Liver (tissue), 3 donors: ENCODE results near the gene CTNNAL1.

ENCODE experiments used
- FOXA1 ChIP-seq: IDR thresholded peaks from 2 replicates; pipeline ENCODE4 v1.6.1; 2016; ENCODE audit warnings: antibody characterized with exemption
- GABPA ChIP-seq, 2 donors: IDR thresholded peaks in 1 of 2; conservative IDR thresholded peaks in 1 of 2; 2 replicates each; pipeline ENCODE4 v1.6.1; 2016; ENCODE audit warnings: antibody characterized with exemption in 2 of 2, mild to moderate bottlenecking in 1 of 2, moderate library complexity in 1 of 2
- RAD21 ChIP-seq, 2 donors: IDR thresholded peaks; 2 replicates each; pipeline ENCODE4 v1.6.1; 2016; ENCODE audit warnings: antibody characterized with exemption in 2 of 2, mild to moderate bottlenecking in 2 of 2
- RXRA ChIP-seq, 2 donors: IDR thresholded peaks; 2 replicates each; pipeline ENCODE4 v1.6.1; 2017 to 2018; ENCODE audit warnings: antibody characterized with exemption in 2 of 2, mild to moderate bottlenecking in 1 of 2
- SP1 ChIP-seq: IDR thresholded peaks from 2 replicates; pipeline ENCODE4 v1.6.1; 2018; ENCODE audit warnings: antibody characterized with exemption, mild to moderate bottlenecking
- YY1 ChIP-seq: IDR thresholded peaks from 2 replicates; pipeline ENCODE4 v1.6.1; 2016; ENCODE audit warnings: antibody characterized with exemption, mild to moderate bottlenecking
- TF ChIP-seq, protein P1 (sequence below): fragments of 150-350 bp; IDR thresholded peaks from 2 replicates; pipeline ENCODE4 v1.5.1; 2017; ENCODE audit warnings: improper control_type of control experiment, low read depth, low read length; ENCODE audit not compliant: missing input control
- TF ChIP-seq, protein P2 (sequence below): IDR thresholded peaks from 2 replicates; pipeline ENCODE4 v1.6.1; 2016; ENCODE audit warnings: antibody characterized with exemption
- TF ChIP-seq, protein P3 (sequence below): IDR thresholded peaks from 2 replicates; pipeline ENCODE4 v1.6.1; 2016; ENCODE audit warnings: antibody characterized with exemption
- TF ChIP-seq, protein P4 (sequence below): IDR thresholded peaks from 2 replicates; pipeline ENCODE4 v1.6.1; 2016; ENCODE audit warnings: antibody characterized with exemption, mild to moderate bottlenecking
- donor health status: healthy.
- donor health status: healthy.

DNA sequence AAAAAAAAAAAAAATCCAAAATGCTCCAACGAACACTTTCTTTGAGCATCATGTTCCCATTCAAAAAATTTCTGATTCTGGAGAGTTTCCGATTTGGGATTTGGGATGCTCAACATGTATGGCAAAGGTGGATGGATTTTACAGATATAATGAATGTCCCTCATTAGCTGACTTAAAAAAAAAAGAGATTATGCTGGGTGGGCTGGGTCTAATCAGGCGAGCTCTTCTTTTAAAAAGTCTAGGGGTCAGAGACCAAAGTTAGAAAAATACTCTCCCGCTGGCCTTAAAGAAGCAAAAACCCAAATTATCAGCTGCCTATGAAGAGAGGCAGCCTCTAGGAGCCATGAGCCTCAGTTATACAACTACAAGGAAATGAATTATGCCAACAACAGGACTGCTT, 15.2 kb upstream of the CTNNAL1 start:
- TF ChIP-seq, protein P1, sequence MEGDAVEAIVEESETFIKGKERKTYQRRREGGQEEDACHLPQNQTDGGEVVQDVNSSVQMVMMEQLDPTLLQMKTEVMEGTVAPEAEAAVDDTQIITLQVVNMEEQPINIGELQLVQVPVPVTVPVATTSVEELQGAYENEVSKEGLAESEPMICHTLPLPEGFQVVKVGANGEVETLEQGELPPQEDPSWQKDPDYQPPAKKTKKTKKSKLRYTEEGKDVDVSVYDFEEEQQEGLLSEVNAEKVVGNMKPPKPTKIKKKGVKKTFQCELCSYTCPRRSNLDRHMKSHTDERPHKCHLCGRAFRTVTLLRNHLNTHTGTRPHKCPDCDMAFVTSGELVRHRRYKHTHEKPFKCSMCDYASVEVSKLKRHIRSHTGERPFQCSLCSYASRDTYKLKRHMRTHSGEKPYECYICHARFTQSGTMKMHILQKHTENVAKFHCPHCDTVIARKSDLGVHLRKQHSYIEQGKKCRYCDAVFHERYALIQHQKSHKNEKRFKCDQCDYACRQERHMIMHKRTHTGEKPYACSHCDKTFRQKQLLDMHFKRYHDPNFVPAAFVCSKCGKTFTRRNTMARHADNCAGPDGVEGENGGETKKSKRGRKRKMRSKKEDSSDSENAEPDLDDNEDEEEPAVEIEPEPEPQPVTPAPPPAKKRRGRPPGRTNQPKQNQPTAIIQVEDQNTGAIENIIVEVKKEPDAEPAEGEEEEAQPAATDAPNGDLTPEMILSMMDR: no peak
- TF ChIP-seq SP1 (no peak), RAD21 (IDR thresholded peaks at IDR 0.05) (no peak), YY1 (no peak), GABPA (IDR thresholded peaks at IDR 0.05 in 1 of 2, conservative IDR thresholded peaks at IDR 0.05 in 1 of 2) (no peak), FOXA1 (no peak), RXRA (IDR thresholded peaks at IDR 0.05) (no peak)
- TF ChIP-seq, protein P2, sequence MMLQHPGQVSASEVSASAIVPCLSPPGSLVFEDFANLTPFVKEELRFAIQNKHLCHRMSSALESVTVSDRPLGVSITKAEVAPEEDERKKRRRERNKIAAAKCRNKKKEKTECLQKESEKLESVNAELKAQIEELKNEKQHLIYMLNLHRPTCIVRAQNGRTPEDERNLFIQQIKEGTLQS: no peak
- TF ChIP-seq, protein P3, sequence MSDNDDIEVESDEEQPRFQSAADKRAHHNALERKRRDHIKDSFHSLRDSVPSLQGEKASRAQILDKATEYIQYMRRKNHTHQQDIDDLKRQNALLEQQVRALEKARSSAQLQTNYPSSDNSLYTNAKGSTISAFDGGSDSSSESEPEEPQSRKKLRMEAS: no peak
- TF ChIP-seq, protein P4, sequence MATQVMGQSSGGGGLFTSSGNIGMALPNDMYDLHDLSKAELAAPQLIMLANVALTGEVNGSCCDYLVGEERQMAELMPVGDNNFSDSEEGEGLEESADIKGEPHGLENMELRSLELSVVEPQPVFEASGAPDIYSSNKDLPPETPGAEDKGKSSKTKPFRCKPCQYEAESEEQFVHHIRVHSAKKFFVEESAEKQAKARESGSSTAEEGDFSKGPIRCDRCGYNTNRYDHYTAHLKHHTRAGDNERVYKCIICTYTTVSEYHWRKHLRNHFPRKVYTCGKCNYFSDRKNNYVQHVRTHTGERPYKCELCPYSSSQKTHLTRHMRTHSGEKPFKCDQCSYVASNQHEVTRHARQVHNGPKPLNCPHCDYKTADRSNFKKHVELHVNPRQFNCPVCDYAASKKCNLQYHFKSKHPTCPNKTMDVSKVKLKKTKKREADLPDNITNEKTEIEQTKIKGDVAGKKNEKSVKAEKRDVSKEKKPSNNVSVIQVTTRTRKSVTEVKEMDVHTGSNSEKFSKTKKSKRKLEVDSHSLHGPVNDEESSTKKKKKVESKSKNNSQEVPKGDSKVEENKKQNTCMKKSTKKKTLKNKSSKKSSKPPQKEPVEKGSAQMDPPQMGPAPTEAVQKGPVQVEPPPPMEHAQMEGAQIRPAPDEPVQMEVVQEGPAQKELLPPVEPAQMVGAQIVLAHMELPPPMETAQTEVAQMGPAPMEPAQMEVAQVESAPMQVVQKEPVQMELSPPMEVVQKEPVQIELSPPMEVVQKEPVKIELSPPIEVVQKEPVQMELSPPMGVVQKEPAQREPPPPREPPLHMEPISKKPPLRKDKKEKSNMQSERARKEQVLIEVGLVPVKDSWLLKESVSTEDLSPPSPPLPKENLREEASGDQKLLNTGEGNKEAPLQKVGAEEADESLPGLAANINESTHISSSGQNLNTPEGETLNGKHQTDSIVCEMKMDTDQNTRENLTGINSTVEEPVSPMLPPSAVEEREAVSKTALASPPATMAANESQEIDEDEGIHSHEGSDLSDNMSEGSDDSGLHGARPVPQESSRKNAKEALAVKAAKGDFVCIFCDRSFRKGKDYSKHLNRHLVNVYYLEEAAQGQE: no peak
